GM04504 (cell line): Measurements from ENCODE around the gene POU6F1.

Experiments
- DNase-seq: peaks from one replicate; pipeline ENCODE4 v3.0.0-alpha.2; 2012; ENCODE audit warnings: low read depth

POU6F1 gene

GRCh38 chr12:51196547-51196946 lies 21.3 kb downstream of the POU6F1 start:
- no peak for DNase-seq

- no peak for DNase-seq
Observed at GRCh38 chr12:51195841-51196240, 22.0 kb downstream of the POU6F1 start.

- DNase-seq, result no peak
Observed at GRCh38 chr12:51192284-51192671, 25.6 kb downstream of the POU6F1 start.

GRCh38 chr12:51191516-51192283 lies 26.2 kb downstream of the POU6F1 start:
- DNase-seq, result no peak

GRCh38 chr12:51190820-51191219 lies 27.0 kb downstream of the POU6F1 start:
- DNase-seq, result no peak

- DNase-seq, result no peak
Observed at GRCh38 chr12:51189790-51190355, 28.0 kb downstream of the POU6F1 start.

GRCh38 chr12:51188359-51189051 lies 29.4 kb downstream of the POU6F1 start:
- no peak for DNase-seq

GRCh38 chr12:51187370-51187987 lies 30.4 kb downstream of the POU6F1 start:
- DNase-seq, result no peak

- DNase-seq, result no peak
Observed at GRCh38 chr12:51186465-51187085, 31.3 kb downstream of the POU6F1 start.

GRCh38 chr12:51185171-51185717 lies 32.6 kb downstream of the POU6F1 start:
- no peak for DNase-seq

- peak; percentile 23 for DNase-seq
Observed at GRCh38 chr12:51183816-51184215, 34.0 kb downstream of the POU6F1 start.

- DNase-seq, result no peak
Observed at GRCh38 chr12:51183349-51183748, 34.5 kb downstream of the POU6F1 start.

GRCh38 chr12:51181558-51181957 lies 36.3 kb downstream of the POU6F1 start:
- no peak for DNase-seq

- no peak for DNase-seq
Observed at GRCh38 chr12:51177897-51178296, 40.0 kb downstream of the POU6F1 start.

- DNase-seq, result no peak
Observed at GRCh38 chr12:51174501-51174900, 43.4 kb downstream of the POU6F1 start.

- DNase-seq, result peak; percentile 95
Observed at GRCh38 chr12:51172515-51173431, 45.1 kb downstream of the POU6F1 start, which contains the start of gene TFCP2. Gene TFCP2 (minus strand): TSS chr12:51173135. CDS start chr12:51172422, 713 bp downstream.

- DNase-seq, result peak; percentile 11
Observed at GRCh38 chr12:51171884-51172514, 45.9 kb downstream of the POU6F1 start.

GRCh38 chr12:51163795-51164194 lies 54.1 kb downstream of the POU6F1 start:
- DNase-seq, result no peak

- no peak for DNase-seq
Observed at GRCh38 chr12:51162217-51162616, 55.6 kb downstream of the POU6F1 start.

- no peak for DNase-seq
Observed at GRCh38 chr12:51160814-51161459, 56.9 kb downstream of the POU6F1 start.
